Measurements from ENCODE around the gene PTPRA.

PTPRA gene

GRCh38 chr20:2937902-2938301 lies 64.6 kb downstream of the PTPRA start:
- ATAC-seq: no peak
- no peak for TF ChIP-seq ZNF565 (CRISPR knock-in tag; conservative IDR thresholded peaks at IDR 0.05; ENCODE audit: low read depth)
- no peak for TF ChIP-seq PPARA (CRISPR knock-in tag; IDR thresholded peaks at IDR 0.05; ENCODE audit: borderline replicate concordance)
- no peak for TF ChIP-seq ZC3H10 (CRISPR knock-in tag; IDR thresholded peaks at IDR 0.05)
- TF ChIP-seq ZFP3 (CRISPR knock-in tag; IDR thresholded peaks at IDR 0.05): no peak
- TF ChIP-seq OSR1 (CRISPR knock-in tag; IDR thresholded peaks at IDR 0.05): no peak
- TF ChIP-seq CSRNP3 (CRISPR knock-in tag; IDR thresholded peaks at IDR 0.05): no peak

- ATAC-seq: no peak
- TF ChIP-seq CSDC2 (CRISPR knock-in tag; IDR thresholded peaks at IDR 0.05): no peak
- no peak for TF ChIP-seq TCF4 (CRISPR knock-in tag; IDR thresholded peaks at IDR 0.05; ENCODE audit: borderline replicate concordance)
These were observed 69.2 kb downstream of the PTPRA start for GRCh38 chr20:2942439-2942838.

GRCh38 chr20:2946988-2947961 lies 74.0 kb downstream of the PTPRA start:
- no peak for ATAC-seq
- TF ChIP-seq ESRRG (CRISPR knock-in tag; IDR thresholded peaks at IDR 0.05) (no peak), ZNF70 (CRISPR knock-in tag; IDR thresholded peaks at IDR 0.05) (no peak), ISL1 (CRISPR knock-in tag; IDR thresholded peaks at IDR 0.05) (no peak), OSR1 (CRISPR knock-in tag; IDR thresholded peaks at IDR 0.05) (no peak), POU6F1 (CRISPR knock-in tag; IDR thresholded peaks at IDR 0.05; ENCODE audit: borderline replicate concordance, low read depth) (no peak), CSDC2 (CRISPR knock-in tag; IDR thresholded peaks at IDR 0.05) (no peak), RARB (CRISPR knock-in tag; IDR thresholded peaks at IDR 0.05) (no peak), SNAI2 (CRISPR knock-in tag; IDR thresholded peaks at IDR 0.05) (no peak), ZNF565 (CRISPR knock-in tag; conservative IDR thresholded peaks at IDR 0.05; ENCODE audit: low read depth) (no peak), ZFP3 (CRISPR knock-in tag; IDR thresholded peaks at IDR 0.05) (no peak), PATZ1 (CRISPR knock-in tag; IDR thresholded peaks at IDR 0.05; ENCODE audit: borderline replicate concordance) (no peak), PPARA (CRISPR knock-in tag; IDR thresholded peaks at IDR 0.05; ENCODE audit: borderline replicate concordance) (no peak), TSHZ2 (CRISPR knock-in tag; IDR thresholded peaks at IDR 0.05) (no peak), GLIS3 (CRISPR knock-in tag; IDR thresholded peaks at IDR 0.05) (no peak), TOX (CRISPR knock-in tag; IDR thresholded peaks at IDR 0.05; ENCODE audit: borderline replicate concordance) (no peak), ZC3H10 (CRISPR knock-in tag; IDR thresholded peaks at IDR 0.05) (no peak), CREB5 (CRISPR knock-in tag; IDR thresholded peaks at IDR 0.05; ENCODE audit: low read depth) (no peak), TCF4 (CRISPR knock-in tag; IDR thresholded peaks at IDR 0.05; ENCODE audit: borderline replicate concordance) (no peak)

Measured in SK-N-SH treated with all-trans-retinoic acid at 6 μM for 48 hours (cell line).